Measurements from ENCODE around the gene BRME1. TPM values are rescaled to one million over a fixed set of nuclear protein-coding genes. Genes with fewer than 3 reads are reported as not detected.

BRME1 gene
- total and polyA plus RNA-seq, 2 of the 13 experiments (the other 11 are each of a cell fraction or from before 2014, with no cell fraction given) = 0.74 to 1.5 TPM

DNA sequence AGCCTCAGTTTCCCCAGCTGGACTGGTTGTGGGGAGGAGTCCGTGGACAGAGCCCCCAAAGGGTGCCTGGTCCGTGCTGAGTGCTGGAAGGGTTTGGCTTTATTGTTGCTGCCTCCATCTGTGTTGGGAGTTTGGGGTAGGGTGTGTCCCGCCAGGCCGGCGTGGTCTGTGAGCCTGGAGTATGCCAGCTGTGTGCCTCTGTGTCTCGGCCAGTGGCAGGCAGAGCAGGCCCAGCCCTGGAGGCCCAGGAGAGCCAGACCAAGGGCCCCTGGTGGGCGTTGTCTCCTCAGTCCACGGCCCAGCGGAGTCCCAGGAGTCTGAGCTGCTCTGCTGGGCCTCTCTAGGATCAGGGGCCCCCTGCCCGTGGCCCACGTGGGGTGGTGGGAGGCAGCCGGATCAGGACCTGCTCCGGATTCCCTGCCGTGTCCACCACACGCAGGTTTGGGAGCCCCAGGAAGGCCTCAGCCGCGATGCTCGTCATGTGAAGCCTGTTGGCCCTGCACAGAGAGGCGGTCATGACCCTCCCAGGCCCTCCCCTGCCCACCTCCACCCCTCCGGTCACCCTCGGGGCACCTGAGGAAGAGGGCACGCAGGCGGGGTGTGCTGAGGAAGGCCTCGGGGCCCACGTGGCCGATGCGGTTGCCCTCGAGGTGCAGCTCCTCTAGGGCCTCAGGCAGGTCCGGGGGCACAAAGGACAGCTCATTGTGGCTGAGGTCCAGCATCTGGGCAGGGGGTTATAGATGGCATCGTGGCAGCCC lies 25.7 kb upstream of the BRME1 start:
- ATAC-seq (no peak), FAIRE-seq (no peak), DNase-seq (ENCODE audit: low spot score) (no peak)
- in situ Hi-C loops (cut with HindIII; ENCODE audit: extremely low pct_ligation_motif_present, low pct_unique_long_range_greater_than_20kb) = no loop called here
- TF ChIP-seq SETDB1 (CRISPR knock-in tag; IDR thresholded peaks at IDR 0.05; ENCODE audit: borderline replicate concordance) (no peak), RBFOX2 (IDR thresholded peaks at IDR 0.05; ENCODE audit: low read depth, low read length) (0 out of 2 replicates have a peak, but pooled peaks have one; percentile 29), DBP (CRISPR knock-in tag; IDR thresholded peaks at IDR 0.05; ENCODE audit: not compliant biosample characterization) (no peak), ZFP1 (CRISPR knock-in tag; IDR thresholded peaks at IDR 0.05) (no peak), AGO2 (optimal IDR thresholded peaks at IDR 0.05; ENCODE audit: low read depth, low read length) (peak; percentile 61), MNT (IDR thresholded peaks at IDR 0.05) (0 out of 2 replicates have a peak, but pooled peaks have one; percentile 4), CBX1 (IDR thresholded peaks at IDR 0.05; ENCODE audit: low read depth) (no peak)
- Histone ChIP-seq H3K79me2 (ENCODE audit: insufficient read depth, low read length) (no peaks in the 10 kb centered on the region), H3K9ac (ENCODE audit: insufficient read depth, low read depth, low read length) (no peak overlapping the region), H3K4me3 (replicated peaks in 1 of 3; ENCODE audit: insufficient read depth in 1 of 3, low read depth in 2 of 3, low read length in 3 of 3) (no peak overlapping the region), H3K27ac (ENCODE audit: extremely low read length, insufficient read depth, low read length) (no peak overlapping the region), H4K20me1 (ENCODE audit: insufficient read depth, low read length) (no peaks in the 10 kb centered on the region), H2AFZ (ENCODE audit: low read length) (no peak overlapping the region), H3K9me3 (ENCODE audit: low read length) (no peaks in the 10 kb centered on the region), H3K4me1 (ENCODE audit: insufficient read depth, low read length) (peaks cover 7% of the 10 kb centered on the region), H3K36me3 (replicated peaks in 1 of 2; ENCODE audit: control insufficient read depth in 1 of 2, insufficient read depth in 2 of 2, low read length in 2 of 2) (peaks cover 6 to 13% of the 10 kb centered on the region in 2 experiments), H3K4me2 (ENCODE audit: low read depth, low read length) (no peak overlapping the region), H3K27me3 (ENCODE audit: control insufficient read depth in 1 of 2, insufficient read depth in 2 of 2, low read length in 2 of 2) (peaks cover 0 to 10% of the 10 kb centered on the region in 2 experiments; a peak in 1 of 5 replicates)
- no TSS peak for BruUV-seq (replicated peaks)
- ChIA-PET POLR2A (no interaction called here), CTCF (ENCODE audit: low intra/inter-chr PET ratio, low total read pairs) (no interaction called here)
- WGBS (ENCODE audit: low lambda C conversion rate) = 87% methylated on average over 8 of the region's 30 CpGs
- intact Hi-C loops (cut with micrococcal nuclease; ENCODE audit: unreplicated experiment) = no loop called here
